ENCODE measurements around the gene TENM4. TPM values are rescaled to one million over a fixed set of nuclear protein-coding genes. Genes with fewer than 3 reads are reported as not detected.

TENM4 gene
- total RNA-seq, 2 experiments from 2014 or later: not detected

GRCh38 chr11:78932757-78933156 lies 508.1 kb downstream of the TENM4 start:
- intact Hi-C loops (cut with micrococcal nuclease; ENCODE audit: unreplicated experiment): no loop called here
- DNase-seq (ENCODE audit: low spot score): no peak
- no peak overlapping the region for H3K4me2 ChIP-seq (ENCODE audit: low read length)
- no peak overlapping the region for H3K4me3 ChIP-seq (ENCODE audit: low read depth, low read length, poor library complexity, severe bottlenecking)
- ChIA-PET CTCF (ENCODE audit: unreplicated experiment) (interaction anchor here (0.6 kb wide), 1 partner anchor 635 kb away, joined by 3 read pairs; no protein-coding TSS in a partner anchor), POLR2A (no interaction called here)
- H3K27ac ChIP-seq (ENCODE audit: low read depth, low read length, poor library complexity, severe bottlenecking): no peak overlapping the region
- no peaks in the 10 kb centered on the region for H3K9me3 ChIP-seq (ENCODE audit: low read length)
- H3K4me1 ChIP-seq (ENCODE audit: insufficient read depth, low read length, poor library complexity, severe bottlenecking): no peaks in the 10 kb centered on the region
- no peaks in the 10 kb centered on the region for H3K9me2 ChIP-seq (ENCODE audit: insufficient read depth, low read length)
- H4K20me1 ChIP-seq (ENCODE audit: insufficient read depth, low read length): no peaks in the 10 kb centered on the region
- no peaks in the 10 kb centered on the region for H3K79me2 ChIP-seq (ENCODE audit: insufficient read depth, low read depth, low read length)
- H2AFZ ChIP-seq (ENCODE audit: low read length): no peak overlapping the region
- TF ChIP-seq CTCF (conservative IDR thresholded peaks at IDR 0.05; ENCODE audit: low read length) (no peak), EZH2phosphoT487 (IDR thresholded peaks at IDR 0.05; ENCODE audit: borderline replicate concordance, low read depth, low read length) (no peak)
- H3K36me3 ChIP-seq (ENCODE audit: insufficient read depth, low read length): no peaks in the 10 kb centered on the region
- BruUV-seq (replicated peaks): no TSS peak

GRCh38 chr11:78931891-78932290 lies 508.9 kb downstream of the TENM4 start:
- Histone ChIP-seq H3K4me2 (ENCODE audit: low read length) (no peak overlapping the region), H3K27ac (ENCODE audit: low read depth, low read length, poor library complexity, severe bottlenecking) (no peak overlapping the region), H3K9me2 (ENCODE audit: insufficient read depth, low read length) (no peaks in the 10 kb centered on the region), H3K9me3 (ENCODE audit: low read length) (no peaks in the 10 kb centered on the region), H2AFZ (ENCODE audit: low read length) (no peak overlapping the region), H3K79me2 (ENCODE audit: insufficient read depth, low read depth, low read length) (no peaks in the 10 kb centered on the region), H3K4me1 (ENCODE audit: insufficient read depth, low read length, poor library complexity, severe bottlenecking) (no peaks in the 10 kb centered on the region), H4K20me1 (ENCODE audit: insufficient read depth, low read length) (no peaks in the 10 kb centered on the region), H3K36me3 (ENCODE audit: insufficient read depth, low read length) (no peaks in the 10 kb centered on the region), H3K4me3 (ENCODE audit: low read depth, low read length, poor library complexity, severe bottlenecking) (no peak overlapping the region)
- intact Hi-C loops (cut with micrococcal nuclease; ENCODE audit: unreplicated experiment): no loop called here
- ChIA-PET POLR2A (no interaction called here), CTCF (ENCODE audit: unreplicated experiment) (interaction anchor here (0.6 kb wide), 1 partner anchor 289 kb away, joined by 3 read pairs; no protein-coding TSS in a partner anchor)
- BruUV-seq (replicated peaks): no TSS peak
- no peak for TF ChIP-seq EZH2phosphoT487 (IDR thresholded peaks at IDR 0.05; ENCODE audit: borderline replicate concordance, low read depth, low read length)
- DNase-seq (ENCODE audit: low spot score): no peak

- no TSS peak for BruUV-seq (replicated peaks)
- TF ChIP-seq EZH2phosphoT487 (IDR thresholded peaks at IDR 0.05; ENCODE audit: borderline replicate concordance, low read depth, low read length) (no peak), CTCF (conservative IDR thresholded peaks at IDR 0.05; ENCODE audit: low read length) (no peak)
- Histone ChIP-seq H3K9me2 (ENCODE audit: insufficient read depth, low read length) (no peaks in the 10 kb centered on the region), H3K36me3 (ENCODE audit: insufficient read depth, low read length) (no peaks in the 10 kb centered on the region), H3K79me2 (ENCODE audit: insufficient read depth, low read depth, low read length) (no peaks in the 10 kb centered on the region), H2AFZ (ENCODE audit: low read length) (no peak overlapping the region), H3K4me1 (ENCODE audit: insufficient read depth, low read length, poor library complexity, severe bottlenecking) (no peaks in the 10 kb centered on the region), H3K4me2 (ENCODE audit: low read length) (no peak overlapping the region), H3K27ac (ENCODE audit: low read depth, low read length, poor library complexity, severe bottlenecking) (no peak overlapping the region), H3K9me3 (ENCODE audit: low read length) (no peaks in the 10 kb centered on the region), H4K20me1 (ENCODE audit: insufficient read depth, low read length) (no peaks in the 10 kb centered on the region), H3K4me3 (ENCODE audit: low read depth, low read length, poor library complexity, severe bottlenecking) (no peak overlapping the region)
- ChIA-PET CTCF (ENCODE audit: unreplicated experiment) (interaction anchor here (0.6 kb wide), 1 partner anchor 1904 kb away, joined by 3 read pairs; no protein-coding TSS in a partner anchor), POLR2A (no interaction called here)
- intact Hi-C loops (cut with micrococcal nuclease; ENCODE audit: unreplicated experiment): no loop called here
- DNase-seq (ENCODE audit: low spot score): no peak
These were observed 509.9 kb downstream of the TENM4 start for GRCh38 chr11:78930810-78931523.
